Stimulated activated CD4-positive, alpha-beta T cell treated with anti-CD3 and anti-CD28 coated beads, Interleukin-12 subunit alpha, Interleukin-12 subunit beta, amount 100 ng/mL, for 48 hours (primary cell): Measurements from ENCODE around the gene ICAM5.
A peak's percentile ranks its signal among the peaks of the same experiment; 100 is the strongest.
"Not testable (repeated sequence)": the region's sequence is repeated elsewhere in the genome, so short reads cannot be mapped to it uniquely, and the experiment has no call there.

Source experiments
- DNase-seq, 3 donors: peaks; one replicate each; pipeline ENCODE4 v3.0.0-alpha.2; 2020; ENCODE audit warnings: low read depth in 2 of 3, low spot score in 1 of 3

The ICAM5 gene

GRCh38 chr19:10318807-10319682 lies 29.3 kb downstream of the ICAM5 start:
- no peak for DNase-seq

- no peak for DNase-seq
These were observed 31.1 kb downstream of the ICAM5 start for GRCh38 chr19:10320602-10321416.

- no peak for DNase-seq
These were observed 31.7 kb downstream of the ICAM5 start for GRCh38 chr19:10321417-10321797.

GRCh38 chr19:10321874-10322835 lies 32.4 kb downstream of the ICAM5 start:
- no peak for DNase-seq

GRCh38 chr19:10325732-10326131 lies 36.0 kb downstream of the ICAM5 start:
- no peak for DNase-seq

GRCh38 chr19:10327793-10328192 lies 38.0 kb downstream of the ICAM5 start:
- no peak for DNase-seq

- no peak for DNase-seq
These were observed 39.0 kb downstream of the ICAM5 start for GRCh38 chr19:10328558-10329429.

- no peak for DNase-seq
These were observed 39.8 kb downstream of the ICAM5 start for GRCh38 chr19:10329555-10329954.

- DNase-seq = no peak
These were observed 42.6 kb downstream of the ICAM5 start for GRCh38 chr19:10332158-10332964.

GRCh38 chr19:10332965-10333757 lies 43.4 kb downstream of the ICAM5 start, which contains the start of gene RAVER1:
Gene RAVER1 (minus strand): TSS chr19:10333529. CDS start chr19:10333507, 22 bp downstream.
- DNase-seq = peak; percentile 94 to 99 (median 97)

- DNase-seq = no peak
These were observed 44.2 kb downstream of the ICAM5 start for GRCh38 chr19:10333758-10334587.

- peak; percentile 51 to 58 (median 56) for DNase-seq
These were observed 45.0 kb downstream of the ICAM5 start for GRCh38 chr19:10334588-10335351.

- no peak for DNase-seq
These were observed 45.7 kb downstream of the ICAM5 start for GRCh38 chr19:10335352-10335985.

- DNase-seq = not testable (repeated sequence)
These were observed 47.0 kb downstream of the ICAM5 start for GRCh38 chr19:10336725-10337124.

- DNase-seq = no peak
These were observed 49.2 kb downstream of the ICAM5 start for GRCh38 chr19:10338940-10339339.

GRCh38 chr19:10339380-10339960 lies 49.7 kb downstream of the ICAM5 start, which contains the start of gene ICAM3:
Gene ICAM3 (minus strand): TSS chr19:10339624. CDS start chr19:10339614, 10 bp downstream.
- DNase-seq = peak; percentile 48 to 65 (median 60)
